NCI-H146 treated with DMSO at 0.1 percent for 48 hours (cell line): ENCODE results near the gene SMIM23.

ENCODE experiments used
- DNase-seq: peaks from one replicate; lab custom pipeline; 2025; ENCODE audit not compliant: unreplicated experiment; lab: John Stamatoyannopoulos, UW

The SMIM23 gene

GRCh38 chr5:171813270-171813669, 27.7 kb downstream of the SMIM23 start:
- no peak for DNase-seq

DNA sequence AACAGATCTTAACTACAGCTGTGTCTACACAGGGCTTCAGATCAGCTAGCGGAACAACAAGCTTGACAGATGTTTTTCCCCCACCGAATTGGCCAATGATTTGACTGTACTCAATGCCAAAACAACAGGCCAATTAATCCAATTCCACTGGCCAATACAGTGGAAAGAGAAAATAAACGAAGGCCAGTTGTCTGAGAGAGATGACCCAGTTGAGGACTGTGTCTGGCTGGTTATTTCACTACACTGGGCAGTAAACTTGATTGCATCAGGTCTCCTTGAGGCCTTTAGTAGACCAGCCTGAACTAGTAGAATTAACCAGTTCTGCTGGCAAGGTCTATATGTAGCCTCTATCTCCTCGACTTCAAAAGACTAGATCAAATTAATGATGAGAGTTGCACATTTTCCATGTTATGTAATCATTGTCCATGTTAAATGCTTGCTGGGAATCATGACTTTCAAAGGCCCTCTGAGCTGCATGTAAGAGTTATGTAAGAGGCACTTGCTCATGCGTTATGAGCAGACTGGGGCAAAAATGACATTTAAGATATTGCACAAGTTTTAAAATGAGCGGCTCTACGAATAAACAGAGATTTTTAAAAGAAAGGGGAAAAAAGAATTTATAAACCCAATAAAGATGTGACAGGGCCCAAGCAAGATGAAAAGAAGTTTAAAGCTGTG, 28.3 kb downstream of the SMIM23 start:
- no peak for DNase-seq

GRCh38 chr5:171816666-171817065, 31.0 kb downstream of the SMIM23 start:
- DNase-seq = no peak

DNA sequence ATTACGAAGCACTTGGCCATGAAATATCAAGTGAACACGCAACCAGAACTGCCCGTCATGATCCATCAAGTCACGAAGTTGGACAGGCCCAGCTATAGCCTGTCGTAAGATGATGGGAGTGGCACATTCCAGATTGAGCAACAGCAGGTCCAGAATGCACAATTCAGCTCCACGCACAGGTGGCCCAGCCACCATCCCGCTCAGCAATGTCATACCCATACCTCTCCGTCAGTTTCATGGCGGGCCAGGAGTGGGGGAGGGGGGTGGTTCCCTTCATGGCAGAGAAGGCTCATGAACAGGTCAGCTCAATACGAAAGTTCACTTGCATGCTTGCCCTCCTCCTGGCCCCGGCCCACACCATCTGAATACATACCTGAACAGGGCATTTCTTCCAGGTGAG, 34.9 kb downstream of the SMIM23 start:
- no peak for DNase-seq

DNA sequence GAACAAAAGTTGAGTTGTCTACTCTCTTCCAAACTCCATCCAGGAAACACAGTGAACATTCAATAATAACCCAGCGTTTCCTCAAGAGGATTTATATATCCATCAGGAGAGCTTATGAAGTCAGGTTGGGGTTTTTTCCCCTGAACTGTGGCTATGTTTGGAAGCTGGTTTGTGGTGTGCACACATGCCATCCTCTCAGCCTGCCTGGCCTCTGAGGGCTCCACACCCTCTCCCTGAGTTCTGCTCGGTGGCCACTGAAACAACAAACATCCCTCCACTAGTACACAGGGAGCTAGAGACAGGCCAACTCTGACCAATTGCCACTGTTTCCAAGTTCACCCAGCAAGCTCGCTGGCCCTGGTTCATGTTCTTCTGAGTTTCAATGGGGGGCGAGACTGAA, 35.7 kb downstream of the SMIM23 start:
- DNase-seq = no peak

DNA sequence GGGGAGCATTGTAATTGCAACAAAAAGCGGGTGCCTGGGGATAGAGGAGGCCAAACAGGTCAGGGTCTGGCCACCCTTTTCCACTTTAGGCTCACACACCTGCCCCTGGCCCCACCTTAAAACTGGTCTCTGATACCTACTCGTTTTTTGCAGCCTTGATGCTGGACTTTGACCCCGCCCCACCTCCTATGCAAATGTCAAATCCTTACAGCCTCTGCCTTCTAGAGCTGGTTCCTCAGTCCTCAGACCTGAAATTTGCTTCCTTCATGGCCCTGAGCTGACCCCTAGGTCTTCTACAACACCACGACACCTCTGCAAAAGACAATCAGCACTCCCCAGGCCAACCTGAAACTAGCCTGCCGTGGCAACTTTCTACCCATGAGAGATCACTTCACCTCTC, 37.7 kb downstream of the SMIM23 start:
- no peak for DNase-seq

DNA sequence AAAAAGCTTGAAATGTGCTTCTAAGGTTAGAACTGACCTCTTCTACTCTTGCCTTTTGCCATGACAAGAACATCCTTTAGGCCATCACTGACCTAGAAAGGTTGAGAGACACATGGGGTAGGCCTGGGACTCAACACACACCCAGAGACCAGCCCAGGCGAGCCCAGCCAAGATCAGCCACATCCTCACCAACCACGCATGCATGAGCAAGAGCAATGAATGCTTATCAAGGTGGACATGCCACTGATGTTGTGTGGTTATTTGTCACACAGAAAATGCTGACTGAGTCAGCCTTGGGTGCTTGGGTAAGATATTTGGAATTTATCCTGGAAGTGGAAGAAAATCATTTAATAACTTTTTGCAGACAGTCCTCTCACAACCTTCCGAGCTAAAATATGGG, 39.4 kb downstream of the SMIM23 start:
- no peak for DNase-seq

DNA sequence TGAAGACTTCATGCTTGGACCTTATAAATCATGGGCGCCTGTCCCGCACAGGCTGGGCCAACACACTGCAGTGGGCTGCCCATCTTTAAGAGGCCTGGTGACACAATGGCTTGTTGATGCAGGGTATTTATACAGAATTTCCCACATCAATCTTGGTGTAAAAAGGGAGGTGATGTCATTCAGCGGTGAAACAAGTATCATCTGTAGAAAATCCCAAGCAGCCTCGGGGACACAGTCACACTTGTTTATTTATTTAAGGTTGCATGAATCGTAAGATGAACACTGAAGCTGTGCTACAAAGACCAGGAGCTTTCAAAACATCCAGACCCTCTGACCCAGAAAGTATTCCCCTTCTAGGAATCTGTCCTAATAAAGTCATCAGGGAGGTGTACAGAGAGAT, 40.5 kb downstream of the SMIM23 start:
- DNase-seq = no peak

DNA sequence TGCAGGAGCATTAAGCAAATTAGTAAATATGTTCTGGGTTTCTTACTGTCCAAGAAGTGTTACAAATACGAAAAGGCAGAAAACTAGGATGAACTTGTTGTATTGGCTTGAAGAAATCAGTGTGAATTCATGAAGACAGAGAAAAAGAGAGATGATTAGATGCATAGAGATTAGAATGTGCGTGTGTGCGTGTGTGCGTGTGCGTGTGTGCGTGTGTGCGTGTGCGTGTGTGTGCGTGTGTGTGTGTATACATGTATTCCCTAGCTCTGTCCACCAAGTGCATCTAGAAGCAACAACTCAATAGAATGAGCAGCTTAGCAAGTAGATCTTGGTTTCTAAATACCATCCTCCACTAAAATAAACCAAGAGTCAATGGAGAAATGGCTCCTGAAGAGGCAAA, 41.5 kb downstream of the SMIM23 start:
- DNase-seq = no peak

DNA sequence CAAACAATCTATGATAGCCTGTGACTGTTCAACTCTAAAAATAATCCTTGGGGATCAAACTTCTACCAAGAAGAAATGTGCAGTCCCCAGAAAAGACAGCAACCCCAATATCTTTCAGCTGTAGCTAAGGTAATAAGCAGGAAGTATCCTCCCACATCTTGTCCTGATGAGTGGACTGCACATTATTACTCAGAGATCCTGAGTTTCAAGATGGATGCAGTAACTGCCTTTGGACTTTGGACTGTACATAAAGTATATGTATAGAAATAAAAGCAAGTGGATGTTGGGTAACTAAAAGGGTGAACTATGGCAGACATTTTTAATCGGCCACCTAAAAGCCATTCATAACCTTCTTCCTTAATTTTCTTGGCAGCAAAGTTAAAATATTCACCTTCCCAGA, 45.1 kb downstream of the SMIM23 start:
- DNase-seq = no peak

DNA sequence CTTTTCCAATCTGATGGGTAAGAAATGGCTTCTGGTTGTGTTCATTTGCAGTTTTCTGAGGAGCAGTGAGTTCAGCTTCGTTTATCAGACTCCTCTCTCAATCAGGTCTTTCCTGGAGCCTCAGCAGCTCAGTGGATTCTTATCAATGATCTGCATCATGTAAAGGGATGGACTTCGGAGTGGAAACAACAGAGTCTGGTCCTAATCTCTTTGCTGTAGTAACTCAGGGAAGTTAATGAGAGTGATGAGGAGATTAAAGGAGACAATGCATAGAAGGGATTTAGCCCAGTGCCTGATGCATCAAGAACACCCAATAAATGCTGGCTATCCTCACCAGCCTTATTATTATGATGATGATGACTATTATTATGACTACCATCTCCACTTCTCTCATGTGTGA, 47.2 kb downstream of the SMIM23 start:
- DNase-seq = no peak

GRCh38 chr5:171834461-171834860, 48.8 kb downstream of the SMIM23 start:
- no peak for DNase-seq

GRCh38 chr5:171835066-171835465, 49.4 kb downstream of the SMIM23 start:
- no peak for DNase-seq

GRCh38 chr5:171837522-171837921, 51.9 kb downstream of the SMIM23 start:
- DNase-seq = no peak

DNA sequence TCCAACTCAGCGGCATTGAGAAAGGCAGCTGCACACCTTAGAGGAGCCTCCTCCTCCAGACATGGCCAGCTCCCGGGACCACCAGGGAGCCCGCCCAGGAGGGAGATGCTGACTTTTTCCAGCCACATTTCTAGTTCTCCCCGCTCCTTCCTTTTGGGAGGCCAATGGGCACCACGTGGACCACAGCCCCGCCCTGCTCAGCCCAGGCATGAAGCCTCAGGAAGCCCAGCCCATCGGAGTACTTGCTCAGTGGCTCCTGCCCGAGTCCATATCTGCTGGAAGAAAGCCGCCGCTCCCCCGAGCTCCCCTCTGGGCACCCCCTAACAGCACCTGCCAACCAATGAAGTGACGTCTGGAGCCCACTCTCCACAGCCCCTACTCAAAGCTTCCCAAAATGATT, 52.4 kb downstream of the SMIM23 start:
- no peak for DNase-seq

DNA sequence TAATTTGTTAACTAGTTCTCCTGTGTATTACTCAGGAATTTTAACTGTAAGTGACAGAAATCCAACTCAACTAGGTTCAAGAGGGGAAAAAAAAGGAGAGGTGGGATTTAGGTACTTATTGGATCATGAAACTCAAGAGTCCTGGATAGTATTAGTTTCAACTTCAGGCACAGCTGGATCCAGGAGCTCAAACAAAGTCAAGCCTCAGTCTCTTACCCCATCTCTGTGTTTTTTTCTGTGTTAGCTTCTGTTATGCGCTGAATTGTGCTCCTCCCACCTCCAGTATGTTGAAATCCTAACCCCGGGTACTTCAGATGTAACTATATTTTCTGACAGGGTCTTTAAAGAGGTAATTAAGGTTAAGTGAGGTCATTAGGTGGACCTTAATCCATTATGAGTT, 53.5 kb downstream of the SMIM23 start:
- DNase-seq = no peak

DNA sequence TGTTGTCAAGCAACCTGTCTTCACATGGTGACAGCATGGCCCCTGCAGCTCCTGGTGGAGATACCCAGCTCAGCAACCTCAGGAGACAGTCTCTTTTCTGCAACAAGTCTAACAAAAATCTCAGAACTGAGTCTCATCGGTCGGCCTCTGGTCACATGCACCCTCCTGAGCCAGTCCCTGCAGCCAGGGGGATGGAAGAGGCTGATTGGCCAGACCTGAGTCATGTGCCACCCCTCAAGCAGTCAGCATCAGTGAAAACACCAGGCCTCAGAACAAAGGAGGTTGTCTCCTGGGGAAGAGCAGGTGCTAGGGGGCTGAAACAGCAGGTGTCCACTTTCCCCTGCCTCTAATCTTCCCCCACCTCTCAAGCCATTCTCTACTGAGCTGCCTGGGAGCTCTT, 54.4 kb downstream of the SMIM23 start:
- DNase-seq = peak; percentile 5
